GM18498 (cell line): Measurements from ENCODE around the gene LRG1.
"Not testable (repeated sequence)": the region's sequence is repeated elsewhere in the genome, so short reads cannot be mapped to it uniquely, and the experiment has no call there.

Source experiments
- ATAC-seq: cut with Tn5 transposase; IDR thresholded peaks from one replicate; pipeline ENCODE4 v1.9.1; 2021; ENCODE audit warnings: mild to moderate bottlenecking, moderate library complexity; ENCODE audit not compliant: unreplicated experiment

The LRG1 gene

GRCh38 chr19:4531562-4532165 is 8.2 kb downstream of the LRG1 start:
- no peak for ATAC-seq

GRCh38 chr19:4529924-4530522 is 9.8 kb downstream of the LRG1 start:
- no peak for ATAC-seq

GRCh38 chr19:4528843-4529242 is 11.0 kb downstream of the LRG1 start:
- ATAC-seq = no peak

GRCh38 chr19:4527377-4527776 is 12.5 kb downstream of the LRG1 start:
- not testable (repeated sequence) for ATAC-seq

- ATAC-seq = no peak
Measured at GRCh38 chr19:4525563-4526002, 14.3 kb downstream of the LRG1 start.

- ATAC-seq = no peak
Measured at GRCh38 chr19:4524808-4525562, 14.9 kb downstream of the LRG1 start.

GRCh38 chr19:4523306-4524110 is 16.3 kb downstream of the LRG1 start:
- no peak for ATAC-seq

- no peak for ATAC-seq
Measured at GRCh38 chr19:4522291-4523002, 17.4 kb downstream of the LRG1 start.

GRCh38 chr19:4521888-4522242 is 18.0 kb downstream of the LRG1 start:
- ATAC-seq = no peak

- ATAC-seq = no peak
Measured at GRCh38 chr19:4521170-4521887, 18.5 kb downstream of the LRG1 start.

GRCh38 chr19:4519521-4520277 is 20.1 kb downstream of the LRG1 start:
- no peak for ATAC-seq

GRCh38 chr19:4519172-4519496 is 20.7 kb downstream of the LRG1 start:
- no peak for ATAC-seq

GRCh38 chr19:4518345-4519171 is 21.3 kb downstream of the LRG1 start, which contains the start of gene PLIN4:
Gene PLIN4, minus strand, starts transcription at chr19:4518486. Its CDS starts 214 bp downstream, at chr19:4518272.
- ATAC-seq = no peak

- no peak for ATAC-seq
Measured at GRCh38 chr19:4517451-4518057, 22.3 kb downstream of the LRG1 start.

GRCh38 chr19:4516939-4517300 is 22.9 kb downstream of the LRG1 start:
- no peak for ATAC-seq

GRCh38 chr19:4516199-4516938 is 23.5 kb downstream of the LRG1 start:
- ATAC-seq = no peak

- ATAC-seq = no peak
Measured at GRCh38 chr19:4515732-4516131, 24.1 kb downstream of the LRG1 start.

- ATAC-seq = no peak
Measured at GRCh38 chr19:4513248-4513647, 26.6 kb downstream of the LRG1 start.
